GM18498 (cell line): ENCODE measurements around the gene USP22.

Experiments used
- ATAC-seq: cut with Tn5 transposase; IDR thresholded peaks from one replicate; pipeline ENCODE4 v1.9.1; 2021; ENCODE audit warnings: mild to moderate bottlenecking, moderate library complexity; ENCODE audit not compliant: unreplicated experiment

USP22 gene

DNA sequence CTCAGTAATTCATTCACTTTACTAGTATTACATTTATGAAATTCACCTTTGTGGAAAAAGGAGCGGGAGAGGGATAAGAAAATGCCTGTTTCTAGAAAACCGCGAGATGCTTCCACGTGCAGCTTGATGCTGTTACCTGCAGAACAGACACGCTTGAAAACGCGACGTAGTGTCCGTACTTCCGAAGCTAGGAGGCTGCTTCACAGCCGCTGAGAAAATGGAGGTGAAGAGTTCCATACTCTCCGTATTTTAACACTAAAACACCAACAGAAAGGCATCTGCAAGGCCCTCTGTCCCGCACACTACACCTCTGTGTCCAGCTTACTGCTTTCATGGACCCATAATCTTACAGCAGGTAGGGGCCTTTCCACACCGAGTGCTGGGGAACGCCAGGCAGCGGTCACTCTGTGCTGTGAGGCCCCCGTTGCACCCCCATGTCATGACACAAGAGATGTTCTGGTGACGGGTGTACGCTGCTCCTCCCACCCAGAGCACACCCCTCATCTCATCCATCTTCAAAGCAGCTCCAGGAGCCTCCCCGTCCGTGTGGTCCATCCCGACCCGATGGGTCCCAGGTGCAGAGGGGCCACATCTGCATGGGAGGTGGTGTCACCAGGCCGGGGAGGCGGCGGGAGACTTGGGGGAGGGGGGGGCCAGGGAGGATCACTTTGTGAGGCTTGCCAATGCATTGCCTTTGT lies 40.4 kb downstream of the USP22 start:
- no peak for ATAC-seq

DNA sequence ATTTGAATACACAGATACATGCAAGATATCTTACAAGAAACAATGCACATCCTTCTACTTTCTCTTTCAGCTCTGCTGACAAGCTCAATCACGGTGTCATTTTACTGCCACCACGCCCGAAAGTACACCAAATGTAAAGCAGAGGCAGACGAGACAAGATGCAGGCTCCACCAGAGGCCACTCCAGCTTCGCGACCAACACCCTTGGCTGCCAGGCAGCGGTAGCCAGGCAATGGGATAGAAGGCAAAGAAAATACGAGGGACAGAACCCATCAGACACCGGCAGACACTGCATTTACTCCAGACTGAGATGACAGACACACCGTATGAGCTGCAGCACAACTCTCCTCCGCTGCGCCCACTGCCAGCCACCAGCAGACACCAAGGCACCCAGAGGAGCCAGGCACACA lies 41.0 kb downstream of the USP22 start:
- no peak for ATAC-seq

DNA sequence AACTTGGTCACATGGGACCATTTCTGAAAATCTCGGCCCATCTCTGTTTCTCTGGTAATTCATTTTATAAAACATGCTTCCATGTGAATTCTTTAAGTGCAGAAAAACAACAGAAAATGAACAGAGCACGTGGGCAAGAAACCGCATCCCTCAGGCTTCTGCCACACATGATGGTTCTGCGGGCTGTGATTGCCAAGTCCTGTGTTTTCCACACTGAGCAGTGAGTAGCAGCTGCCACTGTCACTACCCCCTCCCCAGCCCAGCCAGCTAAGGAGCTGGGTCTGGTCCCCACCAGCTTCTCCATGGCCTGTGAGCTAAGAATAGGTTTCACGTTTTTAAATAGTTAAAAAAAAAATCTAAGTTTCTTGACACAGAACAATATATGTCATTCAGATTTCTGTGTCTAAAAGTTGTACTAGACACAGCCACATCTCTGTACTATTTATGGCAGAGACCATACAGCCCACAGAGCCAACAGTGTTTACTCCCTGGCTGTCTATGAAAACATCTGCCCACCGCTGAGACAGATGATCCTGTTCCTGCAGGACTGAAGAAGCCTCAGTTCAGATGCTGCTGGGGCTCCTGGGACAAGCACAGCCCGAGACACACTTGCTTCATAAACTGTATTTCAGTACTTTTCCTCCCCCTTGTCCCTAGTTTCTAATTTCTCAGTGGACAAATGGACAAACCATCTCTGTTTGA lies 41.5 kb downstream of the USP22 start:
- no peak for ATAC-seq

GRCh38 chr17:20999841-21000532 lies 42.8 kb downstream of the USP22 start:
- ATAC-seq, result no peak

GRCh38 chr17:20999044-20999573 lies 43.7 kb downstream of the USP22 start:
- ATAC-seq, result no peak

DNA sequence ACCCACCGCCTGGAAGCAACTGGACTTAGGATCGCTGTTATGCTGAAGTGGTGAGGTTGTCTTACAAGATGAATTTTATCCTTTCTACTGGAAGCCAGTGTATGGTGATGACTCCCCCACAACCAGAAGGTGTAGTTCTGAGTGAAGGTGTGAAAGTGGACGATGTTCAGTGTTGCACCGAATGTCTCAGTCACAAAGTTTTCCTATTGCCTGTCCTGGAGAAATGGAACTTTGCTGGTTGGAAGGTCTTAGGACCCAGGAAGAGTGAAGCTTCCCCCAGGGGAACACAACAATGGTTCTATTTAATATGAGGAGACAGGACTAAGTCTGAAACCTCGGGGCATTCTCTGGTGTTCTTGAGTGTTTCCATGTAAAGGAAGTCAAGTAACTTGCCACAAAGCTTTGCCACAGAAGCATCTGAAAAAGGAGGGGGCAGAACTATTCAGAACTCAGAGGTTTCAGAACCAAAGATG lies 44.2 kb downstream of the USP22 start:
- ATAC-seq, result no peak

DNA sequence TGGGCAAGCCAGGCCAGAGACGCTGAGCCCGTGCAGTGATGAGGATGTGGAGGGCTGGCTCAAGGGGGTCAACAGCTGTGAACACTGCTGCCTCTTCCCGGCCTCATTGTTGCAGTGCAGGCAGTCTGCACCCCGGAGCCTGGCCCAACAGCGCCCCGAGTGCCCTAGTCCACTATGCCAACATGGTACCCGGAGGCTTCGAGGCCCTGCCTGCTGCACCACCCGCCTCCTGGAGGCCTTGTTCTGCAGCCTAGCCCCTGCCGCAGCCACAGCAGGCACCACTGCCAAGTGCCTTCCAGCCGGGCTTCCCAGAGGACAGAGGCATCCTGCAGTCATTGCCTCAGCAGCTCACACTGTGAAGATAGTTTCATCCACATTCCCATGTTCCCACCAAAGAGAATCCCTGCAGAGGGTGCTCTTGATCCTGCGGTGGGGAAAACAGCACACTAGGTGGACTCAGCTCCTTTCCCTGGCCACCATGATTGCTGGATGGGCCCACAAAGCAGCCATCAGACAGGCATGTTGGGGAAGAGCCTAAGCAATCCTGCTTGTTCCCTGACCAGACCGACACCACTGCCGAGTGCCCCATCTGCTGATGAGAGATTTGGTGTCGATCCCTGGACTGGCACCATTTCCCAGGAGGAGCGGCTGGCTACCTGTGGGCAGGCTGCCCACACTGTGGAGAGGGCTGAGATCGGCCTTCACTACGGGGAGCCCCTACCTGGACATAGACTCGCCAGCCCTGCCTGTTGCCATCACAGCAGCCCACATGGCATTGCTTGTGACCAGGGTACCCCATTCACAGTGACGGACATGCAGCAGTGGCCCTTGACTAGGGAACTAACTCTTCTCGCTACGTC lies 44.9 kb downstream of the USP22 start:
- no peak for ATAC-seq

GRCh38 chr17:20996724-20997615 lies 45.8 kb downstream of the USP22 start:
- ATAC-seq, result no peak

GRCh38 chr17:20995873-20996723 lies 46.7 kb downstream of the USP22 start:
- ATAC-seq, result no peak

- ATAC-seq, result no peak
Observed at GRCh38 chr17:20995164-20995872, 47.5 kb downstream of the USP22 start.

DNA sequence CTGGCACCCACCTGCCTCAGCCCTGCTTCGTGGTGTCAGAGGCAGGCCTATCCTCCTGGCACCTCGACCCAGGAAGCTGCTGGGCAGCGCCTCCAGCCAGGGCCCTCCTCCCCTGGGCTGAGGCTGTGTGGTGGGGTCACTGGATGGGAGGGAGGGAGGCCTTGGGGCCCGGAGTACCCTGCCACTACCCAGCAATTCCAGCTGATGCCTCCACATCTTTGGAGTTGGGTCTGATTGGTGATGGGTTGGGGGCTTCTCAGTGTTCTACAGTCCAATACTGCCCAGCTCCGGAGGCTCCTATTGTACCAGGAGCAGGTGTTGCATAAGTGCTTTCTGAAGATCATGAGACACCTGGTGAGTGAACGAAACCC lies 48.0 kb downstream of the USP22 start:
- ATAC-seq, result no peak

DNA sequence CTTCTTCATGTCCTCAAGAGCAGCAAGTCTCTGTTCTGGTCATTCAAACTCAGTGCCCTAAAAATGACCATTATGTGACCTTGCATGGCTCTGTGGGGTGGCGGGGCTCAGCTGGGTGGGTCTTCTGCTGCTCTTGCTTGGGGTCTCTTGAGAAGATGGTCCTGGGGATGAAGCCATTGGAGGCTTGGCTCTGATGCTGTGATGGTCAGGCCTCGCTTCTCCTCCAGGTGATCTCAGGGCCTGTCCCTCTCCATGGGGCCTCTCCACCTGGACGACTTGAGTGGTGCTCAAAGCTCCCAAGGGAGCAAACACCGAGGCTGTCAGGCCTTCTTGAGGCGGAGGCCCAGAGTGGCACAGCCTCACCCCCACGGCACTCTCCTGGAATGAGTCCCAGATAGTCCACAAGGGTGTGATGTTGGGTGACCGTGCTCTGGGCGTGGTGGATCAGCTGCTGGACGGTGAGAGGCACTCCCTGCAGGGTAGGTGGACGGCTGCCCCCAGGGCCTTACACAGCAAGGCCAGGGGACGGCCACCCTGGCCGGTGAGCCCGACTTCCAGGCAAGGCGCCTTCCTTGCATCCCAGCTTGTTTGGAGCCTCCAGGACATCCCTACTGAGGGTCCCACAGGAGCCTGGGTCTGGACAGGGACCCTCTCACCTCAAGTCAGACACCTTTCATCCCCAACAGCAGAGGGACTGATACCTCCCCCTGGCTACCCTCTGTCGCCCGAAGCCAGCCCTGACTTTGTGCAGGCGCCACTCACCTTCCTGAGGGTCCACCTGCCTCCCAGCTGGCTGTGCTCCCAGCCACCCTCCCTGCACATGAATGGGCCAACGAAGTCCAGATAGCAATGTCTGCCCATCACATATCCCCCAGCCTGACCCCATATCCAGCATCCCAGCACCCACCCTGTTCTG lies 48.7 kb downstream of the USP22 start:
- ATAC-seq, result no peak

DNA sequence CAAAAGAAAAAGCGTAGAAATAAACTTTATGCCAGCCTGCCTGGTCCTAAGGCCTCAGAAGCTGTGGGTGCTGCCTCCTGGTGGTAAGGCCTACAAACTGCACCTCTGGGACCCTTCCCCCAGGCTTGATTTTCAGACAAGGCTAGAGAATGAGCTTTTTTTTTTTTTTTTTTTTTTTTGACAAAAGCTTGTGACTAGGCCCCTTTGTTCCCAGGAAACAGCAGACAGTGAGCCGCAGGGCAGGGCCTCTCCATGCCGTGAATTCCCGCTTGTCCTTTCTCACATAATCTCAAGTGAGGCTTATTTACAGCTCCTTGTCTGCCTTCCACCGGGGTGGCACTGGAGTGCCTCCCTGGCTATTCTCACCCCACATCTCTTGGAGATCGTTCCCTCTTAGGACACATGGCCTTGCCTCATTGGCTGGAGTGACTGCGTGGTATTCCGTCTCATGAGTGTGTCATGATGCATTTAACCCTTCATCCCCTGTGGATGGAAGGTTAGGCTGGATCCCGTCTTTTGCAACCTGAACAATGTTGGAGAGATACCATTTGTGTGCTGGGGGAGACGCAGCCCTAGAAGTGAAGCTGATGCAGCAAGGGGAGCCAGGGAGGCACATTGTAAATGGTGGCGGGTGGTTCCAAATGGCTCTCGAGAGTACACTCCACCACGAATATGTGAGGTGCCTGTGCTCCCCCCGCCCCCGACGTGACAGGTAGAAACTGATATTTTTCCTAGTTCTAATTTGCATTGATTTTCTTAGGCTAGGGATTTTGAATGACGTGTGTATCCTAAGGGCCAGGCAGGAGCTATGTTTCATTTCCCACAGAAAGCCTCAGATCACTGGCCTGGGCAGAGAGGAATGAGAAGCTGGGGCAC lies 49.6 kb downstream of the USP22 start:
- no peak for ATAC-seq

DNA sequence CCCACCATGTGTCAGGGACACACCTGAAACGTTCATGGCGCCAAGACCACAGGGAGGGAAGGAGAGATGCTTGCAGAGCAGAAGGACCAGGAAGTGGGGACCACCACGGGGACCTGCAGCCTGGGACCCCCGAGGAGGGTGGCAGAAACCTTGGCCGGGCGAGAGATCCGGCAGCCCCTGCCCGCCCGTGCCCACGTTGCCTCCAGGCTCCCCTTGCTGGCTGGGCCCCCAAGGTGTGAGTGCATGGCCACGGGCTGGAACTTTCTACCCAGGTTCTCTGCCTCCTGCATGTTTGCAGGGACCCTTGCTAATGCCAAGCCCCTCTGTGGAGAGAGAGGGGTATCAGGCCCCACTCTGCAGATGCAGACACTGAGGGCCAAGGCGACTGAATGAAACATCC lies 50.4 kb downstream of the USP22 start:
- no peak for ATAC-seq

DNA sequence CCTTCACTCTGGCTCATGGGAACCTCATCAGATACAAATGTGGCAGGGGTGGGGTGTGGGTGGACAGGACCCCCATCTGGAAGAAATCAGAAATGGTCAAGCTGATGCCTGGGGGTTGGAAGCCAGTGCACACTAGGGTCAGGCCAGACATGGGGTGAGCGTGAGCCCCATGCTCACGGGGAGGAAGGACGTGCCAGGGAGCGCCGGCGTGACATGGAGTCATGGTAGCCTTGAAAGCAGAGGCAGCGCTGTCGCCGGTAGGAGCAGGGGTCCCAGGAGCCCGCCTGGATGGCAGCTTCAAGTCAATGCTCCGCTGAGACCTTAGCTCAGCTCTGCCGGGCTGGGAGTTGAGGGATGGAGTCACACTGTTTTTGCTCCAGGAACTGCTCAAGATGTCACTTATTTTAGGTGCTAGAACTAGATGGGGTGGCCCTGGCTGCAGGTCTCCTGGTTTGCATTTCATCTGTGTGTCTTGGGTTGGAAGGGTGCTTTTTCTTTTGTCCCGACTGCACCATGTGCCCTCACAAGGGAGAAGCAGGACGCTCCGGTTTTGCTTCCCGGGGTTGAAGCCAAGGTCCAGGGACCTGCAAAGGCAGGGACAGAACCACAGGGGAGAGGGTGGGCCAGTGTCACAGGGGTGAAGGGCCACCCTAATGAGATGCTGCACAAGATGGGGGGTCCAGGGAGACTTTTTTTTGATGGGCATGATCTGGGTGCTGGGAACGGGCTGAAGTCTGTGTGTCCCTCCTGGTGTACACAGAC lies 51.4 kb downstream of the USP22 start:
- ATAC-seq, result no peak
